A549 treated with DMSO at 1 μM for 4 hours (cell line): ENCODE results near the gene ARPP21. TPM values are rescaled to one million over a fixed set of nuclear protein-coding genes. Genes with fewer than 3 reads are reported as not detected.

ENCODE experiments used
- total RNA-seq: library from RNA; stranded (reverse); fragments of 200-300 nt; extraction: Qiagen RNA extraction; gene quantifications from 5 replicates; pipeline ENCODE4 v1.2.3, GENCODE V29; 2022; ENCODE audit warnings: low read depth

The ARPP21 gene
- total RNA-seq: 0.08 to 0.24 TPM (median 0.12 TPM) in 4 of 5 replicates, not detected in the other

DNA sequence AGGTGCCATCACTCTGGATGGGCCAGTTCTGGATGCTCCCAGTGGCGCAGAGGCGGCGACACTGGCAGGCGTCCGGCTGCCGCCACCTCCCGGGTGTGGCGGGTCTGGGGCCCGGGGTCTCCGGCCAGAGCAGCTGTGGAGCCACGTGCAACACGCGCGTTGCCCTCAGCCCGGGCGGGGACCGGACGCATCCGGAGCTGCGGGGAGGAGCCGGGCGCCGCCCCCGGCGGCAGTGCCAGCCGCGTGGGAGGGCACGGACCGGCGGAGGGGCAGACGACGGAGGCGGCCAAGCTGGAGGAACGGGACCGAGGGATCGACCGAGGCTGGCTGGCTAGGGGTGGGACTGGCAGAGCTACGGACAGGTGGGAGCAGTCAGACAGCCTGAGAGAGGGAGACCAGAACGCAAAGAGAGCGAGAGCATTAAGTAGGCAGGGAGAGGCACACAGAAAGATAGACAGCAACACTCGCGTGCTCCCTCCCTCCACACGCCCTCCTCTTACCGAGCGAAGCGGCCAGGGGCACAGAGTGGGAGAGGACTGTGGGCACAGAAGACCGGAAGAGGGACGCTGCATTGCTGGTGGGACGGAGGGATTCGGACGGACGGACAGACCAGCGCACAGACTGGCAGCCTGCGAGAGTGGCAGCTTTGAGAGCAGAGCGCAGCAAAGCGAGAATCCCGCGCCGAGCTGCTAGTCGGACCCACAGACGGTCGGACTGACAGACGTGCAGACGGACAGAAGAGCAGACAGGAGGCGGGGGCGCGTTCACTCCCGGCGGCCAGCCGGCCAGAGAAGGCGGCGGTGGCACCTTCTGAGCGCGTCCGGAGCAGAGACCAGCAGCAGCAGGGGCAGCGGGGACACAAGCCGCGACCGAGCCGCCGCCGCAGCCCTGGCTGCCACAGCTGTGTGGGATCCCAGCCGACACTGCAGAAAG lies at the start of gene ARPP21:
Gene ARPP21 (plus strand): TSS at position 272 of the 933 bp plus-strand sequence. CDS start 42,227 bp downstream, outside the sequence.

